Measurements from ENCODE around the gene GUCY1A1. TPM values are rescaled to one million over a fixed set of nuclear protein-coding genes. Genes with fewer than 3 reads are reported as not detected.

Gene GUCY1A1
- total and polyA plus RNA-seq, 2 donors from 2014 or later, result 6.9 to 64.6 TPM

GRCh38 chr4:155722816-155723499 lies 56.3 kb downstream of the GUCY1A1 start:
- H3K27me3 ChIP-seq (ENCODE audit: control insufficient read depth, insufficient read depth, low read length), result no peaks in the 10 kb centered on the region
- peaks cover 0 to 5% (median 0%) of the 10 kb centered on the region in 3 donors for H3K36me3 ChIP-seq (ENCODE audit: control insufficient read depth in 2 of 3, insufficient read depth in 3 of 3, low read length in 3 of 3)
- intact Hi-C loops (cut with DNase I), result no loop called here
- no peak overlapping the region for H3K9ac ChIP-seq (ENCODE audit: low read length in 3 of 3)
- no peak overlapping the region for H3K27ac ChIP-seq (ENCODE audit: low read depth in 2 of 2, low read length in 2 of 2)
- FAIRE-seq, result no peak
- TF ChIP-seq CTCF (IDR thresholded peaks at IDR 0.05; ENCODE audit: borderline replicate concordance, extremely low read depth, insufficient read depth), result no peak
- H3K4me3 ChIP-seq (ENCODE audit: low read length in 3 of 3), result no peak overlapping the region
- H3K4me1 ChIP-seq (ENCODE audit: control insufficient read depth in 2 of 3, insufficient read depth in 2 of 3, low read depth in 1 of 3, low read length in 3 of 3), result no peaks in the 10 kb centered on the region
- DNase-seq, result no peak
- no peaks in the 10 kb centered on the region for H3K9me3 ChIP-seq (ENCODE audit: control insufficient read depth in 2 of 3, insufficient read depth in 1 of 3, low read length in 3 of 3)

- FAIRE-seq (no peak), DNase-seq (no peak)
- TF ChIP-seq CTCF (IDR thresholded peaks at IDR 0.05; ENCODE audit: borderline replicate concordance, extremely low read depth, insufficient read depth), result no peak
- H3K27ac ChIP-seq (ENCODE audit: low read depth in 2 of 2, low read length in 2 of 2), result no peak overlapping the region
- no peak overlapping the region for H3K4me3 ChIP-seq (ENCODE audit: low read length in 3 of 3)
- H3K4me1 ChIP-seq (ENCODE audit: control insufficient read depth in 2 of 3, insufficient read depth in 2 of 3, low read depth in 1 of 3, low read length in 3 of 3), result no peaks in the 10 kb centered on the region
- peaks cover 0 to 5% (median 0%) of the 10 kb centered on the region in 3 donors for H3K36me3 ChIP-seq (ENCODE audit: control insufficient read depth in 2 of 3, insufficient read depth in 3 of 3, low read length in 3 of 3)
- H3K27me3 ChIP-seq (ENCODE audit: control insufficient read depth, insufficient read depth, low read length), result no peaks in the 10 kb centered on the region
- H3K9me3 ChIP-seq (ENCODE audit: control insufficient read depth in 2 of 3, insufficient read depth in 1 of 3, low read length in 3 of 3), result no peaks in the 10 kb centered on the region
- intact Hi-C loops (cut with DNase I), result no loop called here
- no peak overlapping the region for H3K9ac ChIP-seq (ENCODE audit: low read length in 3 of 3)
Measured at GRCh38 chr4:155724731-155725130, 58.1 kb downstream of the GUCY1A1 start.

GRCh38 chr4:155734065-155734464 lies 67.4 kb downstream of the GUCY1A1 start:
- no peak for TF ChIP-seq CTCF (IDR thresholded peaks at IDR 0.05; ENCODE audit: borderline replicate concordance, extremely low read depth, insufficient read depth)
- intact Hi-C loops (cut with DNase I), result no loop called here
- no peak for FAIRE-seq
- no peaks in the 10 kb centered on the region for H3K36me3 ChIP-seq (ENCODE audit: control insufficient read depth in 2 of 3, insufficient read depth in 3 of 3, low read length in 3 of 3)
- peak in 1 of 5 donors; percentile 43 for DNase-seq
- no peaks in the 10 kb centered on the region for H3K27me3 ChIP-seq (ENCODE audit: control insufficient read depth, insufficient read depth, low read length)
- no peaks in the 10 kb centered on the region for H3K9me3 ChIP-seq (ENCODE audit: control insufficient read depth in 2 of 3, insufficient read depth in 1 of 3, low read length in 3 of 3)
- no peak overlapping the region for H3K9ac ChIP-seq (ENCODE audit: low read length in 3 of 3)
- H3K4me3 ChIP-seq (ENCODE audit: low read length in 3 of 3), result no peak overlapping the region
- H3K4me1 ChIP-seq (ENCODE audit: control insufficient read depth in 2 of 3, insufficient read depth in 2 of 3, low read depth in 1 of 3, low read length in 3 of 3), result no peaks in the 10 kb centered on the region
- H3K27ac ChIP-seq (ENCODE audit: low read depth in 2 of 2, low read length in 2 of 2), result no peak overlapping the region

GRCh38 chr4:155734951-155735350 lies 68.3 kb downstream of the GUCY1A1 start:
- DNase-seq (no peak), FAIRE-seq (no peak)
- Histone ChIP-seq H3K9me3 (ENCODE audit: control insufficient read depth in 2 of 3, insufficient read depth in 1 of 3, low read length in 3 of 3) (no peaks in the 10 kb centered on the region), H3K4me3 (ENCODE audit: low read length in 3 of 3) (no peak overlapping the region), H3K27me3 (ENCODE audit: control insufficient read depth, insufficient read depth, low read length) (no peaks in the 10 kb centered on the region), H3K36me3 (ENCODE audit: control insufficient read depth in 2 of 3, insufficient read depth in 3 of 3, low read length in 3 of 3) (no peaks in the 10 kb centered on the region), H3K27ac (ENCODE audit: low read depth in 2 of 2, low read length in 2 of 2) (no peak overlapping the region), H3K4me1 (ENCODE audit: control insufficient read depth in 2 of 3, insufficient read depth in 2 of 3, low read depth in 1 of 3, low read length in 3 of 3) (no peaks in the 10 kb centered on the region), H3K9ac (ENCODE audit: low read length in 3 of 3) (no peak overlapping the region)
- TF ChIP-seq CTCF (IDR thresholded peaks at IDR 0.05; ENCODE audit: borderline replicate concordance, extremely low read depth, insufficient read depth), result no peak
- intact Hi-C loops (cut with DNase I), result no loop called here
